Liver (tissue), 9 donors: ENCODE data around the gene ANAPC4. TPM values are rescaled to one million over a fixed set of nuclear protein-coding genes. Genes with fewer than 3 reads are reported as not detected.

Experiments used
- DNase-seq: peaks from one replicate; pipeline ENCODE4 v3.0.0-alpha.2; 2017; ENCODE audit warnings: low spot score
- H3K27ac ChIP-seq, 2 donors: one replicate each; pipeline ENCODE4 v1.7.0; 2013; ENCODE audit warnings: inconsistent platforms in 2 of 2, low read length in 2 of 2, control low read depth in 1 of 2, low read depth in 1 of 2, mild to moderate bottlenecking in 1 of 2
- H3K27me3 ChIP-seq, 4 donors: one replicate each; pipeline versions ENCODE4 v1.6.1 to v1.7.0; 2013; ENCODE audit warnings: low read length in 3 of 4, inconsistent platforms in 1 of 4, mild to moderate bottlenecking in 1 of 4, moderate library complexity in 1 of 4; ENCODE audit not compliant: control insufficient read depth in 4 of 4, insufficient read depth in 4 of 4
- H3K36me3 ChIP-seq, 4 donors: one replicate each; pipeline versions ENCODE4 v1.6.1 to v1.7.0; 2013; ENCODE audit warnings: low read length in 3 of 4, mild to moderate bottlenecking in 3 of 4, low read depth in 1 of 4, moderate library complexity in 1 of 4; ENCODE audit not compliant: control insufficient read depth in 4 of 4, insufficient read depth in 3 of 4
- H3K4me1 ChIP-seq, 4 donors: one replicate each; pipeline versions ENCODE4 v1.6.1 to v1.7.0; 2013; ENCODE audit warnings: low read length in 3 of 4, mild to moderate bottlenecking in 3 of 4, moderate library complexity in 1 of 4; ENCODE audit not compliant: control insufficient read depth in 4 of 4, insufficient read depth in 4 of 4
- H3K4me3 ChIP-seq, 3 donors: one replicate each; pipeline versions ENCODE4 v1.6.1 to v1.7.0; 2013; ENCODE audit warnings: low read length in 3 of 3, control low read depth in 1 of 3, low read depth in 1 of 3, mild to moderate bottlenecking in 1 of 3
- H3K9ac ChIP-seq, 2 donors: one replicate each; pipeline ENCODE4 v1.7.0; 2013; ENCODE audit warnings: low read length in 2 of 2, mild to moderate bottlenecking in 2 of 2, moderate library complexity in 2 of 2, control low read depth in 1 of 2, low read depth in 1 of 2
- H3K9me3 ChIP-seq, 4 donors: one replicate each; pipeline versions ENCODE4 v1.6.1 to v1.7.0; 2013; ENCODE audit warnings: low read length in 3 of 4; ENCODE audit not compliant: control insufficient read depth in 4 of 4
- CTCF ChIP-seq: fragments of 150-350 bp; IDR thresholded peaks from 2 replicates; pipeline ENCODE4 v1.5.1; 2017; ENCODE audit warnings: improper control_type of control experiment, low read depth, low read length; ENCODE audit not compliant: missing input control
- EGR1 ChIP-seq, 2 donors: IDR thresholded peaks; 2 replicates each; pipeline ENCODE4 v1.6.1; 2016 to 2018; ENCODE audit warnings: antibody characterized with exemption in 2 of 2, low read depth in 2 of 2
- FOXA1 ChIP-seq: IDR thresholded peaks from 2 replicates; pipeline ENCODE4 v1.6.1; 2016; ENCODE audit warnings: antibody characterized with exemption
- HNF4A ChIP-seq, 2 donors: conservative IDR thresholded peaks; 2 replicates each; pipeline ENCODE4 v1.6.1; 2016; ENCODE audit warnings: antibody characterized with exemption in 2 of 2, mild to moderate bottlenecking in 2 of 2
- HNF4G ChIP-seq: IDR thresholded peaks from 2 replicates; pipeline ENCODE4 v1.6.1; 2016; ENCODE audit warnings: antibody characterized with exemption
- JUND ChIP-seq, 2 donors: IDR thresholded peaks; 2 replicates each; pipeline ENCODE4 v1.6.1; 2016; ENCODE audit warnings: antibody characterized with exemption in 2 of 2
- MAX ChIP-seq: IDR thresholded peaks from 2 replicates; pipeline ENCODE4 v1.6.1; 2016; ENCODE audit warnings: antibody characterized with exemption
- NR2F2 ChIP-seq: IDR thresholded peaks from 2 replicates; pipeline ENCODE4 v1.6.1; 2016; ENCODE audit warnings: antibody characterized with exemption
- REST ChIP-seq: IDR thresholded peaks from 2 replicates; pipeline ENCODE4 v1.6.1; 2016; ENCODE audit warnings: antibody characterized with exemption, mild to moderate bottlenecking
- SP1 ChIP-seq: IDR thresholded peaks from 2 replicates; pipeline ENCODE4 v1.6.1; 2018; ENCODE audit warnings: antibody characterized with exemption, mild to moderate bottlenecking
- TAF1 ChIP-seq: conservative IDR thresholded peaks from 2 replicates; pipeline ENCODE4 v1.6.1; 2016; ENCODE audit warnings: antibody characterized with exemption, mild to moderate bottlenecking
- ZBTB33 ChIP-seq: IDR thresholded peaks from 2 replicates; pipeline ENCODE4 v1.6.1; 2016; ENCODE audit warnings: antibody characterized with exemption
- WGBS: extraction: QIAGEN DNeasy Blood & Tissue Kit; methylation state at CpG from one replicate; pipeline ENCODE4 v1.1.7; 2013; 5-methylcytosine and 5-hydroxymethylcytosine counted together
- polyA plus RNA-seq, 2 donors: library from polyadenylated mRNA; stranded (reverse) in 1 of 2; unstranded in 1 of 2; fragments of 200-250 nt in 1 of 2; fragments of >200 nt in 1 of 2; fragmentation: Nextera tagmentation in 1 of 2; extraction: Ambion mirVana in 1 of 2; gene quantifications; one replicate each; pipeline versions ENCODE4 v1.2.1 to v1.2.3, GENCODE V29; 2013 to 2015
- total RNA-seq, 2 donors: library from RNA; depleted of rRNA; stranded (reverse); fragments of >200 nt; gene quantifications; one replicate each; pipeline ENCODE4 v1.2.3, GENCODE V29; 2014
- TF ChIP-seq, protein P1 (sequence below): IDR thresholded peaks from 2 replicates; pipeline ENCODE4 v1.6.1; 2016; ENCODE audit warnings: antibody characterized with exemption
- donor health status: healthy.
- donor health status: healthy.
- donor health status: healthy.
- donor health status: healthy.
- donor health status: healthy.

ANAPC4 gene
- total and polyA plus RNA-seq, 4 donors = 5.7 to 17.3 (median 11.0) TPM

- H3K9me3 ChIP-seq = no peaks in the 10 kb centered on the region
- WGBS = 86% methylated on average over 2 of the region's 2 CpGs
- H3K27me3 ChIP-seq = no peaks in the 10 kb centered on the region
- no peak overlapping the region for H3K4me3 ChIP-seq
- peaks cover 0 to 6% (median 4%) of the 10 kb centered on the region in 4 donors for H3K36me3 ChIP-seq
- TF ChIP-seq HNF4G (no peak), FOXA1 (no peak), SP1 (no peak), MAX (no peak)
- H3K27ac ChIP-seq = no peak overlapping the region
- no peak overlapping the region for H3K9ac ChIP-seq
- H3K4me1 ChIP-seq = no peaks in the 10 kb centered on the region
- no peak for DNase-seq
These were observed 29.6 kb upstream of the ANAPC4 start for GRCh38 chr4:25347473-25347872.

GRCh38 chr4:25347971-25348370, 29.1 kb upstream of the ANAPC4 start:
- Histone ChIP-seq H3K4me1 (no peaks in the 10 kb centered on the region), H3K27me3 (no peaks in the 10 kb centered on the region), H3K9me3 (no peaks in the 10 kb centered on the region), H3K36me3 (peaks cover 0 to 6% (median 4%) of the 10 kb centered on the region in 4 donors), H3K27ac (no peak overlapping the region), H3K4me3 (no peak overlapping the region), H3K9ac (no peak overlapping the region)
- 94% methylated on average over 2 of the region's 2 CpGs for WGBS
- TF ChIP-seq, protein P1, sequence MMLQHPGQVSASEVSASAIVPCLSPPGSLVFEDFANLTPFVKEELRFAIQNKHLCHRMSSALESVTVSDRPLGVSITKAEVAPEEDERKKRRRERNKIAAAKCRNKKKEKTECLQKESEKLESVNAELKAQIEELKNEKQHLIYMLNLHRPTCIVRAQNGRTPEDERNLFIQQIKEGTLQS = no peak
- TF ChIP-seq SP1 (no peak), TAF1 (no peak), ZBTB33 (no peak), REST (no peak), NR2F2 (no peak), JUND (IDR thresholded peaks at IDR 0.05) (no peak)
- no peak for DNase-seq

DNA sequence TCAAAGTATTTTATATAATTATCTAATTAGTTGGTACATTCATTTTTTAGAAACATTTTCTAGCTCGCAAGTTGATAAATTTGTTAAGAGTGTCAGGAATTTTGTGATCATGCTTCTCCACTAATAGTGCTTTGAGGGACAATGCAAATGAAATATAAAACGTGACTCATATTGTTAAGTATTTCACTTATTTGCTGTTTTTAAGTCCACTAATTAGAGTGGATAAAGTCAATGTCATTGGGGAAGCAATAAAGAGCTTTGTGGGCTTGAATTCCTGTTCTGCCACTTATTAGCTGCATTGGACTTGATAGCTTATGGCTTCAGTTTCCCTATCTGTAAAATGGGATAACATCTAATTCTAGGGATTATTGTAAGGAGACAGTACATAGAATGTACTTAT, 26.5 kb upstream of the ANAPC4 start:
- Histone ChIP-seq H3K4me1 (no peaks in the 10 kb centered on the region), H3K9me3 (no peaks in the 10 kb centered on the region), H3K27me3 (no peaks in the 10 kb centered on the region), H3K9ac (no peak overlapping the region), H3K36me3 (peaks cover 0 to 6% (median 4%) of the 10 kb centered on the region in 4 donors), H3K27ac (no peak overlapping the region), H3K4me3 (no peak overlapping the region)
- 93% methylated on average over 2 of the region's 2 CpGs for WGBS
- DNase-seq = no peak
- TF ChIP-seq HNF4G = no peak
- no peak for TF ChIP-seq ZBTB33
- no peak for TF ChIP-seq FOXA1
- no peak for TF ChIP-seq HNF4A (conservative IDR thresholded peaks at IDR 0.05)
- TF ChIP-seq CTCF = no peak
- TF ChIP-seq EGR1 (IDR thresholded peaks at IDR 0.05; ENCODE audit: low read depth in 2 of 2) = no peak
